ENCODE measurements around the gene KLHL29. TPM values are rescaled to one million over a fixed set of nuclear protein-coding genes. Genes with fewer than 3 reads are reported as not detected.
A peak's percentile ranks its signal among the peaks of the same experiment; 100 is the strongest.

The KLHL29 gene
- total and polyA plus RNA-seq, 8 donors: 0.91 to 6.6 (median 2.6) TPM

DNA sequence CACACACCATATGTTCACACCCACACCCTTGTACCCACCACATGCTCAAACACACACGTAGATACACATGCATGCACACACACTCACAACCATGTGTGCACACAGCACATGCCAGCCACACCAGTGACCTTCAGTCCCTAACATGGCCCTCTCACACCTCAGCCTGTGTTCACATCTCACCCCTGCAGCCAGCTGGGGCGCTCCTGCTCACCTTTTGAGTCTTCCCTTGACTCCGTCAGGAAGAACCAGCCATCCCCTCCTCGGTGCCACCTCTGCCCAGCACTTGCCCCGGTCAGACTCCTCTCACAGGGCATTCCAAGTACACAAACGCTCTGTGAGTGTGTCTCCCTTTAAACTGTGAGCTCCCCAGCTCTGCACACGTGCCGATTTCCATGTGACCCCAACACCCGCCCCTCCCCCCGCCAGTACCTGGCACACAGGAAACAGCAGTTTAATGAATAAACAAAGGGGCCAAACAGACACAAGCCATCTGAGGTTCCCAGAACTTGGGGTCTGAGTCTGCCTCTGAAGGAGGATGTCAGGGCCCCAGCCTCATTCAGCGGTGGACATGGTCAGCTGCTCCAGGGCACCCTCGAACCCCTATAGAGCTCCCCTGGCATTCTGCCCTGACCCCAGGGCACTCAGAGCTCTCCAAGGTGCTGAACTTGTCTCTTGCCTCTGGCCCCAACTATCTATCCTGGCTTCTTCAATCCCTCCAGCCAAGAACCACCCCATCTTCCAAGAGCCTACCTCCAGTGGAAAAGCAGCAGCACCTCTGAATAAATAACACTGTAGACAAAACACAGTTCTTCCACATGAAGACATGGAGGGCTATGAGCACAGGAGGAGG lies 289.1 kb downstream of the KLHL29 start:
- 44% methylated on average over 12 of the region's 12 CpGs for WGBS, 2 donors
- DNase-seq (peak in 1 of 6 donors; percentile 45), ATAC-seq (peak in 1 of 4 donors; percentile 38), FAIRE-seq (no peak)
- no peaks in the 10 kb centered on the region for H3K9me3 ChIP-seq
- H3K27me3 ChIP-seq: no peaks in the 10 kb centered on the region
- H3K4me1 ChIP-seq: no peaks in the 10 kb centered on the region
- H3K36me3 ChIP-seq: no peaks in the 10 kb centered on the region
- TF ChIP-seq, protein P1, sequence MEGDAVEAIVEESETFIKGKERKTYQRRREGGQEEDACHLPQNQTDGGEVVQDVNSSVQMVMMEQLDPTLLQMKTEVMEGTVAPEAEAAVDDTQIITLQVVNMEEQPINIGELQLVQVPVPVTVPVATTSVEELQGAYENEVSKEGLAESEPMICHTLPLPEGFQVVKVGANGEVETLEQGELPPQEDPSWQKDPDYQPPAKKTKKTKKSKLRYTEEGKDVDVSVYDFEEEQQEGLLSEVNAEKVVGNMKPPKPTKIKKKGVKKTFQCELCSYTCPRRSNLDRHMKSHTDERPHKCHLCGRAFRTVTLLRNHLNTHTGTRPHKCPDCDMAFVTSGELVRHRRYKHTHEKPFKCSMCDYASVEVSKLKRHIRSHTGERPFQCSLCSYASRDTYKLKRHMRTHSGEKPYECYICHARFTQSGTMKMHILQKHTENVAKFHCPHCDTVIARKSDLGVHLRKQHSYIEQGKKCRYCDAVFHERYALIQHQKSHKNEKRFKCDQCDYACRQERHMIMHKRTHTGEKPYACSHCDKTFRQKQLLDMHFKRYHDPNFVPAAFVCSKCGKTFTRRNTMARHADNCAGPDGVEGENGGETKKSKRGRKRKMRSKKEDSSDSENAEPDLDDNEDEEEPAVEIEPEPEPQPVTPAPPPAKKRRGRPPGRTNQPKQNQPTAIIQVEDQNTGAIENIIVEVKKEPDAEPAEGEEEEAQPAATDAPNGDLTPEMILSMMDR (IDR thresholded peaks at IDR 0.05): no peak
- intact Hi-C loops (cut with DNase I): no loop called here
- H3K4me3 ChIP-seq: no peak overlapping the region
- H3K27ac ChIP-seq: no peak overlapping the region

GRCh38 chr2:23675506-23675905 lies 290.5 kb downstream of the KLHL29 start:
- FAIRE-seq (no peak), ATAC-seq (no peak), DNase-seq (no peak)
- 90 to 92% methylated on average over 7 of the region's 7 CpGs for WGBS, 2 donors
- Histone ChIP-seq H3K36me3 (no peaks in the 10 kb centered on the region), H3K9me3 (no peaks in the 10 kb centered on the region), H3K4me3 (no peak overlapping the region), H3K27ac (no peak overlapping the region), H3K27me3 (no peaks in the 10 kb centered on the region), H3K4me1 (no peaks in the 10 kb centered on the region)
- TF ChIP-seq, protein P1 (IDR thresholded peaks at IDR 0.05): no peak
- intact Hi-C loops (cut with DNase I): no loop called here

GRCh38 chr2:23677836-23678235 lies 292.9 kb downstream of the KLHL29 start:
- DNase-seq (no peak), FAIRE-seq (no peak), ATAC-seq (no peak)
- TF ChIP-seq, protein P1 (IDR thresholded peaks at IDR 0.05): no peak
- no peak overlapping the region for H3K4me3 ChIP-seq
- no peaks in the 10 kb centered on the region for H3K36me3 ChIP-seq
- H3K27me3 ChIP-seq: no peaks in the 10 kb centered on the region
- intact Hi-C loops (cut with DNase I): no loop called here
- no peaks in the 10 kb centered on the region for H3K4me1 ChIP-seq
- no peak overlapping the region for H3K27ac ChIP-seq
- 27 to 32% methylated on average over 2 of the region's 2 CpGs for WGBS, 2 donors
- H3K9me3 ChIP-seq: no peaks in the 10 kb centered on the region

GRCh38 chr2:23679044-23679443 lies 294.1 kb downstream of the KLHL29 start:
- H3K4me1 ChIP-seq: no peaks in the 10 kb centered on the region
- FAIRE-seq (no peak), DNase-seq (no peak), ATAC-seq (no peak)
- H3K4me3 ChIP-seq: no peak overlapping the region
- TF ChIP-seq, protein P1 (IDR thresholded peaks at IDR 0.05): no peak
- H3K27me3 ChIP-seq: no peaks in the 10 kb centered on the region
- 75 to 83% methylated on average over 1 of the region's 1 CpG for WGBS, 2 donors
- no peaks in the 10 kb centered on the region for H3K9me3 ChIP-seq
- no peak overlapping the region for H3K27ac ChIP-seq
- intact Hi-C loops (cut with DNase I): no loop called here
- H3K36me3 ChIP-seq: no peaks in the 10 kb centered on the region

DNA sequence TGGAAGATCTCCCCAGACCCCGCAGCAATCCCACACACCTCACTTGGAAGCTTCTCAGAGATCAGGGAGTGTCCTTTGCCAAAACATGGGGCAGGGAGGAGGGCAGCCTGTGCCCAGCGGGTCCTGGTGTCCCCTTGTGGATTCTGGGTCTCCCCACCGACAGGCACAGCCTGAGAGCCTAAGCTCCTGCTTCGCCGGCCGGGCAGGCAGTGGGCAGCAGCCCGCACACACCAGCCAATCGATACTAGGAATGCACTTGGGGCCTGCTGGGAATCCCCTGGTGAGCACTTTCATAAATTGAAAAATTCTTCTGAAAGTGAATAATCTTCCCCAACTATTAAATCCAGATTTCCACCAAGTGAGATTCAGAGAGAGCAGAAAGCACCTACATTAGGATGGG lies 296.0 kb downstream of the KLHL29 start:
- WGBS, 2 donors: 74 to 79% methylated on average over 8 of the region's 8 CpGs

More for the DNA sequence above, 296.0 kb downstream of the KLHL29 start:
- Histone ChIP-seq H3K36me3 (no peaks in the 10 kb centered on the region), H3K4me3 (no peak overlapping the region), H3K4me1 (no peaks in the 10 kb centered on the region), H3K27me3 (no peaks in the 10 kb centered on the region), H3K9me3 (no peaks in the 10 kb centered on the region), H3K27ac (no peak overlapping the region)
- FAIRE-seq (no peak), DNase-seq (peak in 1 of 6 donors; percentile 35), ATAC-seq (no peak)
- intact Hi-C loops (cut with DNase I): no loop called here
- TF ChIP-seq, protein P1 (IDR thresholded peaks at IDR 0.05): no peak

Data from pancreas (tissue), 10 donors.